Astrocyte of the spinal cord (primary cell): Measurements from ENCODE around the gene HDDC2.

ENCODE experiments used
- DNase-seq: peaks from one replicate; pipeline ENCODE4 v3.0.0; 2011; ENCODE audit warnings: low read depth, low spot score
- H3K4me3 ChIP-seq: 2 replicates; pipeline ENCODE4 v1.5.1; 2011; ENCODE audit warnings: low read depth, mild to moderate bottlenecking, low read length, moderate library complexity
- CTCF ChIP-seq: IDR thresholded peaks from 2 replicates; pipeline ENCODE4 v1.5.1; 2012; ENCODE audit warnings: low read depth, mild to moderate bottlenecking, low read length, inconsistent platforms
- in situ Hi-C: cut with HindIII; loops from 2 replicates; pipeline ENCODE4 v1.10.0; 2017; ENCODE audit warnings: low sequenced_read_pairs

The HDDC2 gene

GRCh38 chr6:125257351-125257750, 44.4 kb downstream of the HDDC2 start:
- peak; percentile 40 for DNase-seq
- no peak for TF ChIP-seq CTCF
- H3K4me3 ChIP-seq = no peak overlapping the region
- in situ Hi-C loops = no loop called here

GRCh38 chr6:125255201-125255600, 46.6 kb downstream of the HDDC2 start:
- DNase-seq = no peak
- TF ChIP-seq CTCF = no peak
- no peak overlapping the region for H3K4me3 ChIP-seq
- in situ Hi-C loops = no loop called here

GRCh38 chr6:125254321-125254720, 47.4 kb downstream of the HDDC2 start:
- in situ Hi-C loops = no loop called here

GRCh38 chr6:125253881-125254280, 47.9 kb downstream of the HDDC2 start:
- no peak overlapping the region for H3K4me3 ChIP-seq
- in situ Hi-C loops = no loop called here
- DNase-seq = no peak
- no peak for TF ChIP-seq CTCF

More at GRCh38 chr6:125254321-125254720, 47.4 kb downstream of the HDDC2 start:
- no peak for DNase-seq
- H3K4me3 ChIP-seq = no peak overlapping the region
- TF ChIP-seq CTCF = no peak

- in situ Hi-C loops = no loop called here
- DNase-seq = peak; percentile 19
- TF ChIP-seq CTCF = no peak
- no peak overlapping the region for H3K4me3 ChIP-seq
These were observed 48.9 kb downstream of the HDDC2 start for GRCh38 chr6:125252891-125253290.

GRCh38 chr6:125251516-125252220, 50.1 kb downstream of the HDDC2 start:
- no peak for TF ChIP-seq CTCF
- in situ Hi-C loops = no loop called here
- DNase-seq = peak; percentile 18
- no peak overlapping the region for H3K4me3 ChIP-seq
